ENCODE results near the gene DIMT1.

DIMT1 gene

DNA sequence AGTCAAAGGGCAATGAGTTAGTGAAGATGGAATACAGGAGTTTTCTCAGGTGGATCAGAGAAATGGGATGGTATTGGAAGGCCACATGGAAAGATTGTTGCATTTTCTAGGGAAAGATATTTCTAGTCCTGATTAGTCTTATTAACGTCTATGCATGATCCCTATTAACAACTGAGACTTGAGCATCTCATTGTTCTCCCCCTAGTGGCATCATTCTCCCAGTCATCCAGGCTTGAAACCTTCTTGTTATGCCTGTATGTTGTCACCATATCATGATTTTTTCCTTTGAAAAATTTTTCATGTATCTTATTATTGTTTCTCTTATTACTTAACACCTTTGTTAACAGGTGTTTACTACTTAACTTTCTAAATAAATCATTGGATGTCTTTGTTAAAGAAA is 63.3 kb downstream of the DIMT1 start:
- TF ChIP-seq, protein P1, sequence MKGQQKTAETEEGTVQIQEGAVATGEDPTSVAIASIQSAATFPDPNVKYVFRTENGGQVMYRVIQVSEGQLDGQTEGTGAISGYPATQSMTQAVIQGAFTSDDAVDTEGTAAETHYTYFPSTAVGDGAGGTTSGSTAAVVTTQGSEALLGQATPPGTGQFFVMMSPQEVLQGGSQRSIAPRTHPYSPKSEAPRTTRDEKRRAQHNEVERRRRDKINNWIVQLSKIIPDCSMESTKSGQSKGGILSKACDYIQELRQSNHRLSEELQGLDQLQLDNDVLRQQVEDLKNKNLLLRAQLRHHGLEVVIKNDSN (IDR thresholded peaks at IDR 0.05), result no peak
- TF ChIP-seq CEBPB (IDR thresholded peaks at IDR 0.05), result no peak
- no peak for TF ChIP-seq CREB1 (IDR thresholded peaks at IDR 0.05; ENCODE audit: low read depth)
- TF ChIP-seq EP300 (IDR thresholded peaks at IDR 0.05; ENCODE audit: borderline replicate concordance), result no peak

Measured in Ishikawa (cell line).